ENCODE measurements around the gene SRF. TPM values are rescaled to one million over a fixed set of nuclear protein-coding genes. Genes with fewer than 3 reads are reported as not detected.

SRF gene
- total RNA-seq, 1 donor from 2014 or later, result 20.4 TPM

- DNase-seq (ENCODE audit: low read depth, low spot score), result no peak
Measured at GRCh38 chr6:43147691-43148477, 23.2 kb upstream of the SRF start.

GRCh38 chr6:43149265-43149664 lies 21.8 kb upstream of the SRF start:
- DNase-seq (ENCODE audit: low read depth, low spot score), result no peak

- DNase-seq (ENCODE audit: low read depth, low spot score), result no peak
Measured at GRCh38 chr6:43150051-43150751, 20.9 kb upstream of the SRF start.

- DNase-seq (ENCODE audit: low read depth, low spot score), result no peak
Measured at GRCh38 chr6:43159599-43159998, 11.5 kb upstream of the SRF start.

- no peak for DNase-seq (ENCODE audit: low read depth, low spot score)
Measured at GRCh38 chr6:43163899-43164298, 7.2 kb upstream of the SRF start.

GRCh38 chr6:43170417-43170930 lies 595 bp upstream of the SRF start:
- DNase-seq (ENCODE audit: low read depth, low spot score), result peak; percentile 53

- DNase-seq (ENCODE audit: low read depth, low spot score), result no peak
Measured at GRCh38 chr6:43171707-43172103, 636 bp downstream of the SRF start.

GRCh38 chr6:43172104-43173007 lies 1.3 kb downstream of the SRF start:
- no peak for DNase-seq (ENCODE audit: low read depth, low spot score)

GRCh38 chr6:43173591-43174262 lies 2.7 kb downstream of the SRF start:
- DNase-seq (ENCODE audit: low read depth, low spot score), result no peak

GRCh38 chr6:43174263-43175112 lies 3.4 kb downstream of the SRF start:
- peak; percentile 99 for DNase-seq (ENCODE audit: low read depth, low spot score)

GRCh38 chr6:43175676-43176422 lies 4.8 kb downstream of the SRF start:
- DNase-seq (ENCODE audit: low read depth, low spot score), result no peak

- no peak for DNase-seq (ENCODE audit: low read depth, low spot score)
Measured at GRCh38 chr6:43176423-43176786, 5.3 kb downstream of the SRF start.

- no peak for DNase-seq (ENCODE audit: low read depth, low spot score)
Measured at GRCh38 chr6:43178150-43178549, 7.1 kb downstream of the SRF start.

GRCh38 chr6:43178951-43179830 lies 8.1 kb downstream of the SRF start:
- no peak for DNase-seq (ENCODE audit: low read depth, low spot score)

GRCh38 chr6:43180058-43180457 lies 9.0 kb downstream of the SRF start:
- DNase-seq (ENCODE audit: low read depth, low spot score), result no peak

- DNase-seq (ENCODE audit: low read depth, low spot score), result no peak
Measured at GRCh38 chr6:43180985-43181384, 9.9 kb downstream of the SRF start.

- no peak for DNase-seq (ENCODE audit: low read depth, low spot score)
Measured at GRCh38 chr6:43181621-43181941, 10.5 kb downstream of the SRF start.

- peak; percentile 29 for DNase-seq (ENCODE audit: low read depth, low spot score)
Measured at GRCh38 chr6:43181942-43182860, 11.1 kb downstream of the SRF start, which contains the start of gene CUL9. Gene CUL9 (plus strand): TSS chr6:43182196. CDS start chr6:43184311, 2,115 bp downstream.

All from pulmonary artery endothelial cell (primary cell).